Posterior vena cava (tissue), 2 donors: ENCODE measurements around the gene TOMM40L. TPM values are rescaled to one million over a fixed set of nuclear protein-coding genes. Genes with fewer than 3 reads are reported as not detected.

Experiments
- DNase-seq: peaks from one replicate; pipeline ENCODE4 v3.0.0-alpha.2; 2020; ENCODE audit warnings: low spot score
- intact Hi-C, 2 donors: fragments of 100-400 bp; cut with DNase I; formaldehyde crosslinking; loops; one replicate each; pipeline versions ENCODE4 v1.14.1 to v1.14.2; 2022 to 2023
- microRNA-seq, 2 donors: library from miRNA; unstranded; fragments of <30 nt; microRNA quantifications; one replicate each; pipeline ENCODE4 v1.2.0, GENCODE V29; 2020 to 2021; ENCODE audit warnings: borderline microRNAs expressed in 2 of 2
- total RNA-seq, 2 donors: library from RNA; stranded (reverse); fragmentation: NEBNext Ultra II Directional; extraction: Animal tissue kit (Norgen Biotek cat#: 25700); gene quantifications; one replicate each; pipeline ENCODE4 v1.2.1, GENCODE V29; 2021
- donor health status: DM: yes; HTN: yes; CAD: no.
- donor health status: DM: yes; HTN: yes; CAD: no.

Gene TOMM40L
- total RNA-seq, 2 donors from 2014 or later = 13.4 to 15.0 TPM

- intact Hi-C loops = no loop called here
- no peak for DNase-seq
Measured at GRCh38 chr1:161266836-161267235, 41.0 kb downstream of the TOMM40L start.

- intact Hi-C loops = no loop called here
- DNase-seq = no peak
Measured at GRCh38 chr1:161267321-161267720, 41.5 kb downstream of the TOMM40L start.

GRCh38 chr1:161273402-161273801, 47.5 kb downstream of the TOMM40L start:
- intact Hi-C loops = no loop called here
- no peak for DNase-seq

- DNase-seq = no peak
- intact Hi-C loops = no loop called here
Measured at GRCh38 chr1:161274874-161275273, 49.0 kb downstream of the TOMM40L start.

Small RNAs within 50 kb of the gene (microRNA-seq; reads per million reads assigned to microRNA genes)
- 1.6 to 2.1 reads per million in 2 donors for gene MIR5187

Other genes with a start within 250 kb of the TOMM40L start
- gene F11R, start 204.9 kb upstream of the TOMM40L start, total RNA-seq = 10 to 100 TPM; 16.0 to 17.3 TPM
- 10 to 100 TPM in 1 of 2 donors, 1 to 10 TPM in 1; 4.5 to 12.5 TPM for gene TSTD1, start 187.1 kb upstream of the TOMM40L start, total RNA-seq
- gene USF1, start 180.1 kb upstream of the TOMM40L start, total RNA-seq = 10 to 100 TPM; 33.5 to 40.0 TPM
- gene ARHGAP30, start 156.2 kb upstream of the TOMM40L start, total RNA-seq = 10 to 100 TPM; 10.5 to 15.2 TPM
- gene NECTIN4, start 136.5 kb upstream of the TOMM40L start, total RNA-seq = under 1 TPM in 1 of 2 donors, not detected in 1; 0.19 TPM
- 1 to 10 TPM; 2.4 to 4.2 TPM for gene KLHDC9, start 127.7 kb upstream of the TOMM40L start, total RNA-seq
- gene PFDN2, start 108.0 kb upstream of the TOMM40L start, total RNA-seq = 10 to 100 TPM; 35.8 to 43.6 TPM
- 10 to 100 TPM; 23.7 to 29.6 TPM for gene NIT1, start 108.0 kb upstream of the TOMM40L start, total RNA-seq
- gene DEDD, start 93.4 kb upstream of the TOMM40L start, total RNA-seq = 10 to 100 TPM; 32.1 to 35.8 TPM
- gene UFC1, start 72.1 kb upstream of the TOMM40L start, total RNA-seq = 10 to 100 TPM; 54.8 to 63.0 TPM
- 10 to 100 TPM; 12.9 to 20.8 TPM for gene USP21, start 66.6 kb upstream of the TOMM40L start, total RNA-seq
- 10 to 100 TPM; 15.0 to 16.8 TPM for gene PPOX, start 59.6 kb upstream of the TOMM40L start, total RNA-seq
- 10 to 100 TPM; 12.7 to 17.3 TPM for gene B4GALT3, start 48.6 kb upstream of the TOMM40L start, total RNA-seq
- 100 to 1,000 TPM in 1 of 2 donors, 10 to 100 TPM in 1; 28.0 to 125 TPM for gene ADAMTS4, start 27.0 kb upstream of the TOMM40L start, total RNA-seq
- gene NDUFS2, start 23.7 kb upstream of the TOMM40L start, total RNA-seq = 10 to 100 TPM; 54.3 to 57.9 TPM
- 100 to 1,000 TPM in 1 of 2 donors, 10 to 100 TPM in 1; 40.4 to 101 TPM for gene FCER1G, start 10.8 kb upstream of the TOMM40L start, total RNA-seq
- not detected for gene APOA2, start 2.4 kb upstream of the TOMM40L start, total RNA-seq
- gene NR1I3, start 12.1 kb downstream of the TOMM40L start, total RNA-seq = not detected
- gene PCP4L1, start 32.7 kb downstream of the TOMM40L start, total RNA-seq = 1 to 10 TPM; 3.0 to 4.6 TPM
- gene MPZ, start 83.9 kb downstream of the TOMM40L start, total RNA-seq = 1 to 10 TPM; 1.3 to 1.5 TPM
- 100 to 1,000 TPM; 119 to 123 TPM for gene SDHC, start 88.3 kb downstream of the TOMM40L start, total RNA-seq
- not detected for gene CFAP126, start 141.8 kb downstream of the TOMM40L start, total RNA-seq